SK-N-SH (cell line): Measurements from ENCODE around the gene SRBD1. TPM values are rescaled to one million over a fixed set of nuclear protein-coding genes. Genes with fewer than 3 reads are reported as not detected.

Experiments used
- CTCF ChIA-PET: fragments of 300-600, 350-600 bp; formaldehyde crosslinking; extraction: SDS; loops from one replicate; lab custom pipeline; 2021; lab: Yijun Ruan, JAX
- POLR2A ChIA-PET: fragments of 350-600 bp; sonication (Branson Sonifier 250); formaldehyde crosslinking; extraction: SDS; loops from one replicate; lab custom pipeline; 2020; ENCODE audit warnings: antibody characterized with exemption, inconsistent platforms; lab: Yijun Ruan, JAX
- DNase-seq: peaks from one replicate; pipeline ENCODE4 v3.0.0; 2012
- H2AFZ ChIP-seq: fragments of 200-600 bp; sonication (generic); 2 replicates; pipeline ENCODE4 v1.8.1; 2016; ENCODE audit warnings: antibody characterized with exemption, mild to moderate bottlenecking, low read depth
- H3F3A ChIP-seq: fragments of 200-600 bp; sonication (generic); replicated peaks from 2 replicates; pipeline ENCODE3; 2016; ENCODE audit warnings: antibody characterized with exemption, mild to moderate bottlenecking; ENCODE audit not compliant: insufficient read depth
- H3K27ac ChIP-seq, 2 experiments: fragments of 200-500 bp in 1 of 2; fragments of 200-600 bp in 1 of 2; sonication (Bioruptor generic) in 1 of 2; sonication (generic), shearing (Covaris generic) in 1 of 2; 2 replicates each; pipeline versions ENCODE4 v1.5.1 to v1.6.1; 2014 to 2016; ENCODE audit warnings: low read depth in 2 of 2, inconsistent platforms in 1 of 2, low read length in 1 of 2, mild to moderate bottlenecking in 1 of 2, mixed read lengths in 1 of 2
- H3K27me3 ChIP-seq: fragments of 200-600 bp; sonication (generic), shearing (Covaris generic); 2 replicates; pipeline ENCODE4 v1.6.1; 2016; ENCODE audit warnings: mixed run types; ENCODE audit not compliant: insufficient read depth
- H3K36me3 ChIP-seq, 2 experiments: fragments of 200-500 bp in 1 of 2; fragments of 200-600 bp in 1 of 2; sonication (Bioruptor generic) in 1 of 2; sonication (generic) in 1 of 2; replicated peaks in 1 of 2; 2 replicates each; pipeline versions ENCODE3 to v1.5.1; 2014 to 2016; ENCODE audit warnings: low read length in 1 of 2, mild to moderate bottlenecking in 1 of 2; ENCODE audit not compliant: insufficient read depth in 2 of 2, control insufficient read depth in 1 of 2
- H3K4me1 ChIP-seq, 2 experiments: fragments of 200-500 bp in 1 of 2; fragments of 200-600 bp in 1 of 2; sonication (Bioruptor generic) in 1 of 2; sonication (generic), shearing (Covaris generic) in 1 of 2; 2 replicates each; pipeline versions ENCODE4 v1.5.1 to v1.6.1; 2014 to 2016; ENCODE audit warnings: low read depth in 1 of 2, low read length in 1 of 2, mixed run types in 1 of 2; ENCODE audit not compliant: insufficient read depth in 2 of 2, control insufficient read depth in 1 of 2
- H3K4me2 ChIP-seq: fragments of 200-600 bp; sonication (generic), shearing (Covaris generic); 2 replicates; pipeline ENCODE4 v1.6.1; 2017; ENCODE audit warnings: mixed run types
- H3K4me3 ChIP-seq, 2 experiments: fragments of 200-500 bp in 1 of 2; fragments of 200-600 bp in 1 of 2; sonication (Bioruptor generic) in 1 of 2; sonication (generic), shearing (Covaris generic) in 1 of 2; 2 replicates each; pipeline versions ENCODE4 v1.5.1 to v1.8.1; 2014 to 2016; ENCODE audit warnings: low read depth in 2 of 2, inconsistent platforms in 1 of 2, low read length in 1 of 2, mild to moderate bottlenecking in 1 of 2, mixed read lengths in 1 of 2, moderate library complexity in 1 of 2
- H3K79me2 ChIP-seq: fragments of 200-600 bp; sonication (generic); 2 replicates; pipeline ENCODE4 v1.8.1; 2017; ENCODE audit warnings: mild to moderate bottlenecking; ENCODE audit not compliant: insufficient read depth
- H3K9ac ChIP-seq: fragments of 200-600 bp; sonication (generic); 2 replicates; pipeline ENCODE4 v1.6.1; 2017; ENCODE audit warnings: mixed run types
- H3K9me2 ChIP-seq: fragments of 200-600 bp; sonication (generic); 2 replicates; pipeline ENCODE4 v1.6.1; 2017; ENCODE audit warnings: mixed run types
- H3K9me3 ChIP-seq: fragments of 200-600 bp; sonication (generic); 2 replicates; pipeline ENCODE4 v1.6.1; 2017; ENCODE audit warnings: mixed run types, mild to moderate bottlenecking, moderate library complexity
- H4K20me1 ChIP-seq: fragments of 200-600 bp; sonication (generic); 2 replicates; pipeline ENCODE4 v1.6.1; 2017; ENCODE audit warnings: mild to moderate bottlenecking, mixed run types; ENCODE audit not compliant: insufficient read depth
- CHD2 ChIP-seq: fragments of 150-350 bp; IDR thresholded peaks from 2 replicates; pipeline ENCODE4 v1.6.1; 2018; ENCODE audit warnings: low read length; ENCODE audit not compliant: partially characterized antibody
- EP300 ChIP-seq, 2 experiments: IDR thresholded peaks; 2 replicates each; pipeline versions ENCODE4 v1.4.0 to v1.6.1; 2012; ENCODE audit warnings: borderline replicate concordance in 1 of 2, low read depth in 1 of 2, low read length in 1 of 2
- FOSL2 ChIP-seq: IDR thresholded peaks from 2 replicates; pipeline ENCODE4 v1.4.0; 2012; ENCODE audit warnings: low read depth, mild to moderate bottlenecking, moderate library complexity, borderline replicate concordance
- NRF1 ChIP-seq: IDR thresholded peaks from 2 replicates; pipeline ENCODE4 v1.6.1; 2012; ENCODE audit warnings: low read depth, mild to moderate bottlenecking, low read length
- POLR2AphosphoS5 ChIP-seq: IDR thresholded peaks from 2 replicates; pipeline ENCODE4 v1.6.1; 2012; ENCODE audit warnings: low read depth, low read length
- RCOR1 ChIP-seq: fragments of 150-350 bp; IDR thresholded peaks from 2 replicates; pipeline ENCODE4 v1.6.1; 2017; ENCODE audit warnings: antibody characterized with exemption, low read length
- REST ChIP-seq: IDR thresholded peaks from 2 replicates; pipeline ENCODE4 v1.6.1; 2012; ENCODE audit warnings: mild to moderate bottlenecking, low read depth, low read length, moderate library complexity
- TAF1 ChIP-seq: IDR thresholded peaks from 2 replicates; pipeline ENCODE4 v1.6.1; 2012; ENCODE audit warnings: low read depth, mild to moderate bottlenecking, low read length, moderate library complexity, borderline replicate concordance
- USF2 ChIP-seq: fragments of 150-350 bp; IDR thresholded peaks from 2 replicates; pipeline ENCODE4 v1.6.1; 2017; ENCODE audit warnings: antibody characterized with exemption, low read length, low read depth, borderline replicate concordance
- YY1 ChIP-seq: IDR thresholded peaks from 2 replicates; pipeline ENCODE4 v1.4.0; 2012; ENCODE audit warnings: low read depth, mild to moderate bottlenecking
- WGBS: methylation state at CpG from one replicate; pipeline ENCODE4 v1.1.6; 2017; ENCODE audit warnings: low lambda C conversion rate; 5-methylcytosine and 5-hydroxymethylcytosine counted together
- polyA plus RNA-seq, 3 experiments: library from polyadenylated mRNA; depleted of rRNA; stranded (reverse); fragments of >200 nt; gene quantifications; 2 replicates each; pipeline ENCODE4 v1.2.3, GENCODE V29; 2012

SRBD1 gene
- polyA plus RNA-seq, 1 of the 3 experiments (the other 2 are of a cell fraction) = 3.2 TPM

GRCh38 chr2:45554742-45555140 is 56.3 kb downstream of the SRBD1 start:
- ChIA-PET POLR2A (interaction anchor here (0.5 kb wide), 1 partner anchor 16 kb away, joined by 3 read pairs; no protein-coding TSS in a partner anchor), CTCF (interaction anchor here (1.3 to 1.8 kb wide), 2 partner anchors 11 to 573 kb away, joined by 3 to 7 read pairs; no protein-coding TSS in a partner anchor)
- Histone ChIP-seq H3K27me3 (no peaks in the 10 kb centered on the region), H3K36me3 (peaks cover 0 to 35% of the 10 kb centered on the region in 2 experiments), H3K9ac (no peak overlapping the region), H4K20me1 (no peaks in the 10 kb centered on the region), H3K4me3 (no peak overlapping the region), H3F3A (no peaks in the 10 kb centered on the region), H3K9me2 (no peaks in the 10 kb centered on the region), H3K9me3 (no peaks in the 10 kb centered on the region), H3K4me2 (no peak overlapping the region), H3K4me1 (no peaks in the 10 kb centered on the region; a peak in 1 of 4 replicates), H2AFZ (no peak overlapping the region), H3K79me2 (no peaks in the 10 kb centered on the region), H3K27ac (peak overlapping the region in 1 of 2 experiments; percentile 15; a peak in 1 of 4 replicates)
- no peak for DNase-seq
- 71% methylated on average over 1 of the region's 1 CpG for WGBS
- TF ChIP-seq FOSL2 (no peak), NRF1 (no peak), REST (no peak), POLR2AphosphoS5 (no peak)

GRCh38 chr2:45554073-45554741 is 56.9 kb downstream of the SRBD1 start:
- Histone ChIP-seq H3K4me3 (no peak overlapping the region), H3K27ac (peak overlapping the region in 1 of 2 experiments; percentile 15; a peak in 1 of 4 replicates), H4K20me1 (no peaks in the 10 kb centered on the region), H3K9ac (no peak overlapping the region), H3K9me3 (no peaks in the 10 kb centered on the region), H3K36me3 (peaks cover 0 to 35% of the 10 kb centered on the region in 2 experiments), H3K9me2 (no peaks in the 10 kb centered on the region), H3K27me3 (no peaks in the 10 kb centered on the region), H3K4me2 (no peak overlapping the region), H3K4me1 (no peaks in the 10 kb centered on the region; a peak in 1 of 4 replicates), H2AFZ (no peak overlapping the region), H3F3A (no peaks in the 10 kb centered on the region), H3K79me2 (no peaks in the 10 kb centered on the region)
- POLR2A ChIA-PET = interaction anchor here (0.5 kb wide), 1 partner anchor 17 kb away, joined by 3 read pairs; no protein-coding TSS in a partner anchor
- TF ChIP-seq EP300 (IDR thresholded peaks at IDR 0.05; ENCODE audit: borderline replicate concordance in 1 of 2, low read depth in 1 of 2, low read length in 1 of 2) = no peak
- TF ChIP-seq YY1 = no peak
- no peak for TF ChIP-seq RCOR1
- TF ChIP-seq TAF1 = no peak
- no peak for TF ChIP-seq USF2
- no peak for TF ChIP-seq CHD2
- WGBS = 55% methylated on average over 2 of the region's 2 CpGs
- CTCF ChIA-PET = interaction anchor here (1.0 to 1.8 kb wide), 3 partner anchors 12 to 573 kb away, joined by 3 to 7 read pairs (median 3); no protein-coding TSS in a partner anchor
- DNase-seq = no peak
